ENCODE data around the gene PHACTR3.
A peak's percentile ranks its signal among the peaks of the same experiment; 100 is the strongest.

PHACTR3 gene

GRCh38 chr20:59777331-59777725 lies 173.0 kb downstream of the PHACTR3 start:
- DNase-seq (ENCODE audit: low read depth in 2 of 2) = no peak

GRCh38 chr20:59777814-59778575 lies 173.7 kb downstream of the PHACTR3 start:
- no peak for DNase-seq (ENCODE audit: low read depth in 2 of 2)

GRCh38 chr20:59778615-59779200 lies 174.4 kb downstream of the PHACTR3 start:
- no peak for DNase-seq (ENCODE audit: low read depth in 2 of 2)

- DNase-seq (ENCODE audit: low read depth in 2 of 2) = no peak
These were observed 175.5 kb downstream of the PHACTR3 start for GRCh38 chr20:59779656-59780380.

GRCh38 chr20:59780494-59781185 lies 176.3 kb downstream of the PHACTR3 start:
- DNase-seq (ENCODE audit: low read depth in 2 of 2) = no peak

GRCh38 chr20:59781226-59781625 lies 176.9 kb downstream of the PHACTR3 start:
- DNase-seq (ENCODE audit: low read depth in 2 of 2) = no peak

- peak; percentile 8 to 14 for DNase-seq (ENCODE audit: low read depth in 2 of 2)
These were observed 178.8 kb downstream of the PHACTR3 start for GRCh38 chr20:59782986-59783640.

- DNase-seq (ENCODE audit: low read depth in 2 of 2) = no peak
These were observed 179.3 kb downstream of the PHACTR3 start for GRCh38 chr20:59783641-59784010.

- DNase-seq (ENCODE audit: low read depth in 2 of 2) = no peak
These were observed 180.0 kb downstream of the PHACTR3 start for GRCh38 chr20:59784365-59784764.

- DNase-seq (ENCODE audit: low read depth in 2 of 2) = no peak
These were observed 180.7 kb downstream of the PHACTR3 start for GRCh38 chr20:59784791-59785668.

- DNase-seq (ENCODE audit: low read depth in 2 of 2) = no peak
These were observed 181.3 kb downstream of the PHACTR3 start for GRCh38 chr20:59785669-59785959.

GRCh38 chr20:59785986-59786795 lies 181.9 kb downstream of the PHACTR3 start:
- no peak for DNase-seq (ENCODE audit: low read depth in 2 of 2)

GRCh38 chr20:59786801-59787537 lies 182.6 kb downstream of the PHACTR3 start:
- no peak for DNase-seq (ENCODE audit: low read depth in 2 of 2)

GRCh38 chr20:59787538-59787890 lies 183.2 kb downstream of the PHACTR3 start:
- no peak for DNase-seq (ENCODE audit: low read depth in 2 of 2)

GRCh38 chr20:59788196-59788735 lies 183.9 kb downstream of the PHACTR3 start:
- no peak for DNase-seq (ENCODE audit: low read depth in 2 of 2)

- DNase-seq (ENCODE audit: low read depth in 2 of 2) = no peak
These were observed 184.6 kb downstream of the PHACTR3 start for GRCh38 chr20:59788811-59789397.

- no peak for DNase-seq (ENCODE audit: low read depth in 2 of 2)
These were observed 185.3 kb downstream of the PHACTR3 start for GRCh38 chr20:59789686-59790085.

GRCh38 chr20:59790346-59790745 lies 186.0 kb downstream of the PHACTR3 start:
- no peak for DNase-seq (ENCODE audit: low read depth in 2 of 2)

GRCh38 chr20:59792300-59792699 lies 188.0 kb downstream of the PHACTR3 start:
- no peak for DNase-seq (ENCODE audit: low read depth in 2 of 2)
